Caco-2 (cell line): Measurements from ENCODE around the gene ERGIC1. TPM values are rescaled to one million over a fixed set of nuclear protein-coding genes. Genes with fewer than 3 reads are reported as not detected.

Experiments
- BruUV-seq: library from RNA; stranded (reverse); fragments of 400-500 nt; replicated peaks from 2 replicates; lab custom pipeline; 2021; lab: Mats Ljungman, UMichigan
- CTCF ChIA-PET: fragments of 300-600 bp; sonication (Branson Sonifier 250); formaldehyde crosslinking; loops from one replicate; lab custom pipeline; 2022; ENCODE audit warnings: antibody characterized with exemption; lab: Charles Lee
- POLR2A ChIA-PET: fragments of 300-600 bp; sonication (Branson Sonifier 250); formaldehyde crosslinking; loops from one replicate; lab custom pipeline; 2022; ENCODE audit warnings: antibody characterized with exemption; lab: Charles Lee
- DNase-seq, 2 experiments: peaks; one replicate each; pipeline versions ENCODE4 v3.0.0 to v3.0.0-alpha.2; 2020 to 2022
- H3K27me3 ChIP-seq: replicated peaks from 2 replicates; pipeline ENCODE4 v1.6.0; 2011; ENCODE audit warnings: low read length; ENCODE audit not compliant: control insufficient read depth, insufficient read depth
- H3K36me3 ChIP-seq: 2 replicates; pipeline ENCODE4 v1.5.1; 2011; ENCODE audit warnings: low read length; ENCODE audit not compliant: control insufficient read depth, insufficient read depth
- H3K4me1 ChIP-seq: fragments of 250-450 bp; sonication (Bioruptor Pico); 2 replicates; pipeline ENCODE4 v1.5.1; 2020; ENCODE audit warnings: mild to moderate bottlenecking
- H3K4me3 ChIP-seq: 2 replicates; pipeline ENCODE4 v1.5.1; 2011; ENCODE audit warnings: low read depth, mild to moderate bottlenecking, control low read depth, low read length
- H3K9me3 ChIP-seq: fragments of 250-450 bp; sonication (Bioruptor Pico); 2 replicates; pipeline ENCODE4 v1.5.1; 2020; ENCODE audit warnings: mild to moderate bottlenecking, moderate library complexity
- H3K27ac Mint-ChIP-seq: one replicate; pipeline ENCODE4 v1.8.0; 2022; ENCODE audit warnings: mixed read lengths; ENCODE audit not compliant: unreplicated experiment
- H3K27me3 Mint-ChIP-seq: one replicate; pipeline ENCODE4 v1.8.0; 2022; ENCODE audit warnings: mixed read lengths; ENCODE audit not compliant: insufficient read depth, unreplicated experiment
- H3K36me3 Mint-ChIP-seq: one replicate; pipeline ENCODE4 v1.8.0; 2022; ENCODE audit warnings: mild to moderate bottlenecking, mixed read lengths; ENCODE audit not compliant: insufficient read depth, unreplicated experiment
- H3K4me1 Mint-ChIP-seq: one replicate; pipeline ENCODE4 v1.8.0; 2022; ENCODE audit warnings: low read depth, mixed read lengths; ENCODE audit not compliant: unreplicated experiment
- H3K4me3 Mint-ChIP-seq: one replicate; pipeline ENCODE4 v1.8.0; 2022; ENCODE audit warnings: mild to moderate bottlenecking, moderate library complexity, mixed read lengths; ENCODE audit not compliant: unreplicated experiment
- H3K9me3 Mint-ChIP-seq: one replicate; pipeline ENCODE4 v1.8.0; 2022; ENCODE audit warnings: mixed read lengths; ENCODE audit not compliant: unreplicated experiment
- intact Hi-C: fragments of 100-400 bp; cut with micrococcal nuclease; formaldehyde crosslinking; loops from one replicate; pipeline ENCODE4 v1.10.0; 2022; ENCODE audit not compliant: unreplicated experiment
- total RNA-seq: library from RNA; stranded (reverse); gene quantifications from 2 replicates; pipeline ENCODE4 v1.2.3, GENCODE V29; 2022
- TF ChIP-seq, protein P1 (sequence below), 2 experiments: fragments of 200-600 bp in 1 of 2; IDR thresholded peaks; 1 replicate in 1 of 2; 2 replicates in 1 of 2; pipeline versions ENCODE4 v1.5.1 to v1.8.0; 2011 to 2022; ENCODE audit warnings: antibody characterized with exemption in 1 of 2, control low read depth in 1 of 2, inconsistent platforms in 1 of 2, low read depth in 1 of 2, low read length in 1 of 2, mild to moderate bottlenecking in 1 of 2, moderate library complexity in 1 of 2; ENCODE audit not compliant: insufficient read depth in 1 of 2, severe bottlenecking in 1 of 2, unreplicated experiment in 1 of 2

ERGIC1 gene
- total RNA-seq, 1 experiment from 2014 or later: 161 TPM

DNA sequence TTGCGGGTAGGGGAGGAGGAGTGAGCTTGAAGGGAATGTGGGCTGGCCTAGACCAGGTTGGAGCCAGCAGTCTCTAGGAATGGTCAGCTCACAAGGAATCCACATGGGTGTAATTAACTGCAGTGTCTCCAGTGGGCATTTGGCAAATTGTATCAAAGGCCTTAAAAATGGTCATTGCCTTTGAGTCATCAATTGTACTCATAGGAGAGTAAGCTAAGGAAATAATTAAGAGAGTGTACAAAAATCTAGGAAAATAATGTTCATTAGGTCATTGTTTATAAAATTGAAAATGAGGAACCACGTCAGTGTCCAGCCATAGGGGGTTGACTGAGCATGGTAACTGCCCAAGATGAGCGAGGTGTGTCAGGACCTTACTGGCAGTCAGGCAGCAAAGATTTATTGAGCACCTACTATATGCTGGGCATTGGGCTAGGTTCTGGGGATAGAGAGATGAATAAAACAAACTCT lies 95.4 kb downstream of the ERGIC1 start:
- ChIA-PET POLR2A (no interaction called here), CTCF (no interaction called here)
- no peaks in the 10 kb centered on the region for H3K9me3 Mint-ChIP-seq
- TF ChIP-seq, protein P1, sequence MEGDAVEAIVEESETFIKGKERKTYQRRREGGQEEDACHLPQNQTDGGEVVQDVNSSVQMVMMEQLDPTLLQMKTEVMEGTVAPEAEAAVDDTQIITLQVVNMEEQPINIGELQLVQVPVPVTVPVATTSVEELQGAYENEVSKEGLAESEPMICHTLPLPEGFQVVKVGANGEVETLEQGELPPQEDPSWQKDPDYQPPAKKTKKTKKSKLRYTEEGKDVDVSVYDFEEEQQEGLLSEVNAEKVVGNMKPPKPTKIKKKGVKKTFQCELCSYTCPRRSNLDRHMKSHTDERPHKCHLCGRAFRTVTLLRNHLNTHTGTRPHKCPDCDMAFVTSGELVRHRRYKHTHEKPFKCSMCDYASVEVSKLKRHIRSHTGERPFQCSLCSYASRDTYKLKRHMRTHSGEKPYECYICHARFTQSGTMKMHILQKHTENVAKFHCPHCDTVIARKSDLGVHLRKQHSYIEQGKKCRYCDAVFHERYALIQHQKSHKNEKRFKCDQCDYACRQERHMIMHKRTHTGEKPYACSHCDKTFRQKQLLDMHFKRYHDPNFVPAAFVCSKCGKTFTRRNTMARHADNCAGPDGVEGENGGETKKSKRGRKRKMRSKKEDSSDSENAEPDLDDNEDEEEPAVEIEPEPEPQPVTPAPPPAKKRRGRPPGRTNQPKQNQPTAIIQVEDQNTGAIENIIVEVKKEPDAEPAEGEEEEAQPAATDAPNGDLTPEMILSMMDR (IDR thresholded peaks at IDR 0.05; ENCODE audit: insufficient read depth in 1 of 2, low read depth in 1 of 2, low read length in 1 of 2, severe bottlenecking in 1 of 2, unreplicated experiment in 1 of 2): no peak
- intact Hi-C loops: no loop called here
- H3K27ac Mint-ChIP-seq: no peak overlapping the region
- no peak overlapping the region for H3K4me3 Mint-ChIP-seq
- Histone ChIP-seq H3K9me3 (no peaks in the 10 kb centered on the region), H3K4me1 (no peaks in the 10 kb centered on the region), H3K4me3 (no peak overlapping the region), H3K36me3 (peaks cover 3% of the 10 kb centered on the region; the same call in 1 of the 2 replicates), H3K27me3 (no peaks in the 10 kb centered on the region)
- H3K27me3 Mint-ChIP-seq: no peaks in the 10 kb centered on the region
- no TSS peak for BruUV-seq
- no peaks in the 10 kb centered on the region for H3K4me1 Mint-ChIP-seq
- H3K36me3 Mint-ChIP-seq: peaks cover 49% of the 10 kb centered on the region
- DNase-seq: no peak

GRCh38 chr5:172931001-172931536 lies 97.0 kb downstream of the ERGIC1 start:
- no TSS peak for BruUV-seq
- peaks cover 3% of the 10 kb centered on the region; the same call in 1 of the 2 replicates for H3K36me3 ChIP-seq
- H3K9me3 Mint-ChIP-seq: no peaks in the 10 kb centered on the region

GRCh38 chr5:172932313-172933017 lies 98.4 kb downstream of the ERGIC1 start:
- Mint-ChIP-seq H3K36me3 (peaks cover 49% of the 10 kb centered on the region), H3K27me3 (no peaks in the 10 kb centered on the region), H3K9me3 (no peaks in the 10 kb centered on the region), H3K27ac (no peak overlapping the region), H3K4me1 (no peaks in the 10 kb centered on the region), H3K4me3 (no peak overlapping the region)
- POLR2A ChIA-PET: no interaction called here
- intact Hi-C loops: loop anchor here (1.0 kb wide), 1 partner anchor 219 kb away; no protein-coding TSS in a partner anchor
- H3K36me3 ChIP-seq: no peaks in the 10 kb centered on the region; the same call in none of the 2 replicates
- peak; percentile 58 to 67 for DNase-seq
- no peak overlapping the region for H3K4me3 ChIP-seq
- H3K4me1 ChIP-seq: no peaks in the 10 kb centered on the region
- CTCF ChIA-PET: interaction anchor here (0.6 to 4.3 kb wide), 8 partner anchors 26 to 227 kb away, joined by 3 to 31 read pairs (median 3); no protein-coding TSS in a partner anchor
- no peaks in the 10 kb centered on the region for H3K9me3 ChIP-seq
- TF ChIP-seq, protein P1 (IDR thresholded peaks at IDR 0.05; ENCODE audit: insufficient read depth in 1 of 2, low read depth in 1 of 2, low read length in 1 of 2, severe bottlenecking in 1 of 2, unreplicated experiment in 1 of 2): peak; percentile 77 to 92
- BruUV-seq: no TSS peak
- H3K27me3 ChIP-seq: no peaks in the 10 kb centered on the region

More at GRCh38 chr5:172931001-172931536, 97.0 kb downstream of the ERGIC1 start:
- H3K4me3 ChIP-seq: no peak overlapping the region
- H3K36me3 Mint-ChIP-seq: peaks cover 50% of the 10 kb centered on the region
- intact Hi-C loops: no loop called here
- TF ChIP-seq, protein P1 (IDR thresholded peaks at IDR 0.05; ENCODE audit: insufficient read depth in 1 of 2, low read depth in 1 of 2, low read length in 1 of 2, severe bottlenecking in 1 of 2, unreplicated experiment in 1 of 2): no peak
- no peaks in the 10 kb centered on the region for H3K27me3 ChIP-seq
- POLR2A ChIA-PET: no interaction called here
- no peaks in the 10 kb centered on the region for H3K27me3 Mint-ChIP-seq
- DNase-seq: no peak
- H3K4me1 ChIP-seq: no peaks in the 10 kb centered on the region
- no peak overlapping the region for H3K27ac Mint-ChIP-seq
- H3K4me3 Mint-ChIP-seq: no peak overlapping the region
- no peaks in the 10 kb centered on the region for H3K9me3 ChIP-seq
- CTCF ChIA-PET: interaction anchor here (0.6 to 4.3 kb wide), 3 partner anchors 15 to 217 kb away, joined by 5 to 31 read pairs (median 11); no protein-coding TSS in a partner anchor
- H3K4me1 Mint-ChIP-seq: no peaks in the 10 kb centered on the region
